Bronchial smooth muscle cell (primary cell): ENCODE results near the gene RBM44. TPM values are rescaled to one million over a fixed set of nuclear protein-coding genes. Genes with fewer than 3 reads are reported as not detected.

Experiments used
- total RNA-seq: library from RNA; depleted of rRNA; stranded (reverse); fragments of >200 nt; gene quantifications from 2 replicates; pipeline ENCODE4 v1.2.1, GENCODE V29; 2014

Gene RBM44
- total RNA-seq: 0.16 and 0.17 TPM in 2 replicates

GRCh38 chr2:237798236-237799059, at the start of gene RBM44:
Gene RBM44 (plus strand): TSS chr2:237798779. CDS start chr2:237813610, 14,831 bp downstream.

GRCh38 chr2:237859533-237860272, 61.1 kb downstream of the RBM44 start, which contains the start of gene RAMP1:
Gene RAMP1 (plus strand): TSS chr2:237859623. CDS start chr2:237859676, 53 bp downstream.

Other genes starting within 250 kb of the RBM44 start
- gene PRLH, start 232.2 kb upstream of the RBM44 start, total RNA-seq: not detected in 2 replicates
- 0.17 and 0.47 TPM in 2 replicates for gene RAB17, start 208.0 kb upstream of the RBM44 start, total RNA-seq
- 33.6 and 34.3 TPM in 2 replicates for gene LRRFIP1, start 171.2 kb upstream of the RBM44 start, total RNA-seq
- gene RAMP1, start 60.8 kb downstream of the RBM44 start, total RNA-seq: 2.7 and 7.6 TPM in 2 replicates
- gene UBE2F, start 168.2 kb downstream of the RBM44 start, total RNA-seq: 35.1 and 50.5 TPM in 2 replicates